GM19043 (cell line): ENCODE data around the gene PABPC1L.

Experiments
- ATAC-seq: cut with Tn5 transposase; IDR thresholded peaks from one replicate; pipeline ENCODE4 v1.9.1; 2021; ENCODE audit warnings: low read depth; ENCODE audit not compliant: unreplicated experiment

Gene PABPC1L

DNA sequence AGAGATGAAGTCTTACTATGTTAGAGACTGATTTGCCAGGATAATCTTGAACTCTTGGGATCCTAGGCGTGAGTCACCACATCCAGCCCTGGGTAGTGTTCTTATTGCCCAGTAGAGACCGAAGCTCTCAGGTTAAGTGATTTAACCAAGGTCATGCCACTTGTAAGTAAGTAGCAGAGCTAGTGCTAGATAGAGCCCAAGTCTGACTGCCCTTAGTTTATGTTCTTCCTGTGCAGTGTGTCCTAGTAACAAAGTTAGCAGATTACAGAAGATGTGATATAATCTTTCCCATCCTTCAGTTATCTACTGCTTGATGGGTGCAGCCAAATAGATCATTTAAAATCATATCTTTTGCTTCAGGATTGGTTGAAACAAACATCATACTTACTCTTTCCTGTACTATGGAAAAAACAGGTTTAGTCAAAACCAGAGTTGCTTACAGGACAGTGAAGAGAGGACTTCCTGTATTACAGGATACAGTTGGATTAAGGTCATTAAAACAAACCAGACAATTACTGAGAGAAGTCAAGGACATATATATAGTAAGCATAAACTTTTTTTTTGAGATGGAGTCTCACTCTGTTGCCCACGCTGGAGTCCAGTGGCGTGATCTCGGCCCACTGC lies 9.5 kb upstream of the PABPC1L start:
- no peak for ATAC-seq

DNA sequence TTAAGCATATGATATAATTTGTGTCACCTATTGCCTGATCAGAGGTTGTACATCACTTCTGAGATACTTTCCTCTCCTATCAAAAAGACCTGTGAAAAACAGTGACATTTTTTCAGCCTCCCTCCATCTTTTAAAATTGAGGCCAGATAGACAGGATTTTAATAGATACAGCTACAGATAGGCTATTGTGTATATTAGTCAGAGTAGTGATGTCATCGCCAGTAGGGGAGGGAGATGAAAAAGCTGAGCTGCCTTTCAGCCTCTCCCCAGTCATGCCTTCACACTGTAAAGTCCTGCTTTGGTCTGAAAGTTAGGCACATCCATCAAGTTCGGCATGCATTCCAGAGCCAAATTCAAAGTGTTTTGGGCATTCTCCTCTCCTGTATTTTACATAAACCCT lies 7.9 kb upstream of the PABPC1L start:
- ATAC-seq: no peak

GRCh38 chr20:44904377-44904776 lies 5.5 kb upstream of the PABPC1L start:
- no peak for ATAC-seq

- ATAC-seq: no peak
Observed at GRCh38 chr20:44908987-44909871, 631 bp upstream of the PABPC1L start.

GRCh38 chr20:44910690-44911262 lies 916 bp downstream of the PABPC1L start:
- no peak for ATAC-seq

GRCh38 chr20:44911264-44911921 lies 1.5 kb downstream of the PABPC1L start:
- ATAC-seq: no peak

DNA sequence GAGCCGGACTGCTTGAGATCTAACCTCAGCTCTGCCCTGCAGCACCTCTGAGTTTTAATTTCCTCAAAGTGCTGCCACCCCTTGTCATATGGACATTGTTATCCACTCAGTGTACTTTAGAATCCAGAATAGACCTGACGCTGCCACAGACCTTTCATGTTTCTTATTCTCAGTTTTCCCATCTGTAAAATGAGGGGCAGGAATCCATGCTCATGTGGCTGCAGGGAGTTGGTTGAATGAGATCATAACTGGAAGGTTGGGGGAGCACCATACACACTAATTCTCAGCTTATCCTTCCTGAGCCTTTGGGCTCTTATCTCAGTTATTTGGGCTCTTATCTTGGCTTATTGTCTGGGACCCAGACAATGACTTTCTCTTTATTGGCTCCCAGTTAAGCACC lies 2.3 kb downstream of the PABPC1L start:
- no peak for ATAC-seq

DNA sequence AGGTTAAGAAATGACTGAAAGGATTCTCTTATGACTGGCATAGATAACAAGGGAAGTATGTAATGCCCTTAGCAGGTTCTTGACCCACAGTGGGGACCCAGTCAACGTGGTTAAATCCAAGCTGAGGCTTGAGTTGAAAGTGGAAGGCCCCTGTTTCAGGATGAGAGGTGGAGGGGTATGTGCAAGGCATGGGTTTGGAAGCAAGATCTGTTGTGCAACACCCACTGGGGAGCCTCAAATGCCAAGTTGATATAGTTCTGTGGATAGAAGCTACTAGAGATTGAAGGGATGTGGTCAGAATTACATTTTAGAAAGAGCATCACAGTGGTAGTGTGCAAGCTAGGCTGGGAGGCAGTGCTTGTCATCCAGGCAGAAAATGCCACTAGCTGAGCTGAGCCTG lies 5.1 kb downstream of the PABPC1L start:
- ATAC-seq: no peak

- ATAC-seq: no peak
Observed at GRCh38 chr20:44916586-44916985, 6.7 kb downstream of the PABPC1L start.

DNA sequence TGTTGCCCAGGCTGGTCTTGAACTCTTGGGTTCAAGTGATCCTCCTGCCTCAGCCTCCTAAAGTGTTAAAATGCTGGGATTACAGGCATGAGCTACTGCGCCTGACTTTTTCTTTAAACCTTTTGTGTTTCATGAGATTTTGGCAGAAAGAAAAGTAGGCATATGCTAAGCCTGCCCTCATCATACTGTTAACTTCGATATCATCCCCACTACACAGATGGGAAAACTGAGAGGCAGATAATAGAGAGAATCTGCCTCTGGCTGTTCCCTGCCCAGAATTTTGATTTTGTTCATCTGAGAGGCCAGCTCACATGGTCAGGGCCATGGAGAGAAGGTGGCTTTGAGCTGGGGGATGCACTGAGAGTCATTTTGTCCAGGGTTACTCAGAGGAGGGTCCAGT lies 7.5 kb downstream of the PABPC1L start:
- no peak for ATAC-seq

DNA sequence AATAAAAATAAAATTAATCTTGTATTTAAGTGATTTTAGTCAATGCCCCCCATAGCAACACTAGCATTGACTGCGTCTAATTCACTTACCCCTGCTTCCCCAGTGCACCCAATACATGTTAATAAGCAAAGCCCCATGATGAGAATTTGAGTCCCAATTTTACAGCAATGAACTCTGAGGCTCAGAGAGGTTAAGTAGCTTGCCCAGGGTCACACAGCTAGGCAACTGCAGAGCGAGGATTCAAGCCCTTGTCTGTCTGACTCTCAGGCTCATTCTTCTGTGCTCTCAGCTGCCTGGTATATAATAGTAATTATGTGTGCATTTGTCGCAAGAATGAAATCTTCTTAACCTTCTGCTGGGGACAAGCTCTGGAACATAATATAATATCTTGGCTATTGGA lies 8.5 kb downstream of the PABPC1L start:
- no peak for ATAC-seq

DNA sequence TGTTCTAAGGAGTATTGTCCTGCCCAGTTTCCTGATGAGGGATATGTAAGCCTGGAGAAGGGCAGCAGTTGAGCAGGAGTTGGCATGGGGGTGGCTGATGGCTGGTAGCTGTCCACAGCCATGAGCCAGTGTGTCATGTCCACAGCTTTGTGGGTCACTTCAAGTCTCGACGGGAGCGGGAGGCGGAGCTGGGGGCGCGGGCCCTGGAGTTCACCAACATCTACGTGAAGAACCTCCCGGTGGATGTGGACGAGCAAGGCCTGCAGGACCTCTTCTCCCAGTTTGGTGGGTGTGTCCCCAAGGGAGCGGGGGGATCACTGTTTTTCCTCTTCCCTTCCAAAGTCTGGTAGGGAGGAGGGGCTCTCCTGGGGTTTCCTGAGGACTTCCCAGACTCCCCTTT lies 8.9 kb downstream of the PABPC1L start:
- no peak for ATAC-seq

DNA sequence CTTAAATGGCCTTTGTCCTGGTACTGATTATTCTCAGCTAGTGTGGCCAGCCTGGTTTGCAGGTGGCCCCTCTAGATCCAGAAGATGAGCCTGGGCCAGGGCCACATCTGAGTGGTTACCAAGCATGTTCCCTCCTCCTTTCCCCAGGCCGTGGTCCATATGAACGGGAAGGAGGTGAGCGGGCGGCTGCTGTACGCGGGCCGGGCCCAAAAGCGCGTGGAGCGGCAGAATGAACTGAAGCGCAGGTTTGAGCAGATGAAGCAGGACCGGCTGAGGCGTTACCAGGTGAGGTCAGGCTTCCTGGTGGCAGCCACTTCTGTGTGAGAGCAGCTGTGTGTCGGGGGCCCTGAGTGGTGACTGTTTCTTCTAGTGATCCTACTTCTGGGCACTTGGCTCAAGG lies 11.6 kb downstream of the PABPC1L start:
- ATAC-seq: no peak

GRCh38 chr20:44924541-44924940 lies 14.7 kb downstream of the PABPC1L start:
- no peak for ATAC-seq

- no peak for ATAC-seq
Observed at GRCh38 chr20:44928595-44928994, 18.7 kb downstream of the PABPC1L start.

DNA sequence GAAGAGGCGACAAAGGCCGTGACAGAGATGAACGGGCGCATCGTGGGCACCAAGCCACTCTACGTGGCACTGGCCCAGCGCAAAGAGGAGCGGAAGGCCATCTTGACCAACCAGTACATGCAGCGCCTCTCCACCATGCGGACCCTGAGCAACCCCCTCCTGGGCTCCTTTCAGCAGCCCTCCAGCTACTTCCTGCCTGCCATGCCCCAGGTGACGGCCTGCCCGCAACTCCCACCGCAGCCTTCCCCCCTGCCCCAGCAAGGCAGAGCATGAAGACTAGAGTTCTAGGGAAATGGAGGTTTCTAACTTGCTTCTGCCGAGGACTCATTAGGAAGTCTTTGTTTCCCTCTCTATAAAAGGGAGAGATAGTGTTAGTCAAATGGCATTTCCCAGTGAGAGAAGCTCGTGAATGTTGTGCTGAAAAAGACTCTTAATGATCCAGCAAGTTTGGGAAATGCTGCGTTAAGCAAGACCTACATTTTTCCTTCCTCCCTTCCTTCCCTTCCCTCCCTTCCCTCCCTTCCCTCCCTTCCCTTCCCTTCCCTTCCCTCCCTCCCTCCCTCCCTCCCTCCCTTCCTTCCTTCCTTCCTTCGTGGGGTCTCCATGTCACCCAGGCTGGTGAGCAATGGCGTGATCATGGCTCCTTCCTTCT lies 20.8 kb downstream of the PABPC1L start:
- no peak for ATAC-seq

- ATAC-seq: no peak
Observed at GRCh38 chr20:44931911-44932310, 22.1 kb downstream of the PABPC1L start.

GRCh38 chr20:44932916-44933315 lies 23.1 kb downstream of the PABPC1L start:
- no peak for ATAC-seq

GRCh38 chr20:44936510-44936909 lies 26.6 kb downstream of the PABPC1L start:
- no peak for ATAC-seq

DNA sequence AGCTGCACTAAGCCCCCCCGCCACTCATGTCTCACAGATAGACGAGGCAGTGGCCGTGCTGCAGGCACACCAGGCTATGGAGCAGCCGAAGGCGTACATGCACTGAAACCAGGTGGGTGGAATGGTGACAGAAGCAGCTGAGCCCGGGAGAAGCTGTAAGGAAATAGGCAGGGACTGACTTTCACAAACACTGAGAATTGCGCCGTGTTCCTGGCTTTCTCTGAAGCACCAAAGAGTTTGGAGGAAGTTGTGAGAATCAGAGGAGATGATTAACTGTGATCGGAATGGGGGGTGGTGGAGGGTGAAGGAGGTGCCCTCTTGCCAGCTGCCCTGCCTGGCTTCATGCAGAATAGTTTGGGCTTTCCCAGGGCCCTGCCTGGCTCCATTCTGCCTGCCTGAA lies 28.8 kb downstream of the PABPC1L start:
- no peak for ATAC-seq
